Adrenal gland (tissue), 5 donors: ENCODE results near the gene ELP5.

ENCODE experiments used
- CTCF ChIP-seq, 6 experiments: fragments of 450-650 bp in 4 of 6; fragments of 200-600 bp in 2 of 6; sonication (generic) in 1 of 6; IDR thresholded peaks; 1 replicate in 5 of 6; 2 replicates in 1 of 6; pipeline versions ENCODE4 v1.5.1 to v1.8.0; 2016 to 2021; ENCODE audit warnings: antibody characterized with exemption in 6 of 6, mild to moderate bottlenecking in 2 of 6, moderate library complexity in 1 of 6
- POLR2A ChIP-seq, 2 donors: fragments of 450-650 bp; IDR thresholded peaks; one replicate each; pipeline ENCODE4 v1.6.1; 2017; ENCODE audit warnings: antibody characterized with exemption in 2 of 2, mild to moderate bottlenecking in 2 of 2, moderate library complexity in 1 of 2
- donor health status: DM: no; HTN: no; CAD: no.

DNA sequence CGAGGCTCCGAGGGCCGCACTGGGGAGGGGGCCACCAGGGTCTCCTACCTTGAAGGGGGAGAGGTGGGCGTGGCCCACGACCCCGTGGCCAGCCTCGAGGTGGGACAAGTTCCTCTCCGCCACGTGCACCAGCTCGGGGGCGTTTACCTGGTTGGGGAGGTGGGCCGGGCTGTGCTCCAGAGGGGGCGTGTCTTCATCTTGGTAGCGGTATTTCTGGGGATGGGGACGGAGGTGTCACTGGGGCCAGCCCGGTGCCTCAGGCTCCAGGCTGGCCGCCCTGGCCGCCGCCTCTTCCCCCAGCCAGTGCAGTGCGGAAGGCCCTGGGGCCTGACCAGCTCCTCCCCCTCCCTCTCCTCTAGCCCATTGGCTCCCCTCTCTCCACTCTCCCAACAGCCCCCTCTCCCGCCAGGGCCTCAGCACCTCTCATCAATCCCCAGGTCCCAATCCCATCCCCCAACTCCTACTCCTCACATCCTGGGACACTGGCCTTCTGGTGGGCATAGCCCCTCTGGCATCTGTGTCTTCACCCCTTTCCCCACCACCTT, 43.9 kb upstream of the ELP5 start:
- TF ChIP-seq CTCF (IDR thresholded peaks at IDR 0.05) (no peak), POLR2A (IDR thresholded peaks at IDR 0.05) (no peak)
